Thoracic aorta (tissue), 2 donors: ENCODE results near the gene HABP2. TPM values are rescaled to one million over a fixed set of nuclear protein-coding genes. Genes with fewer than 3 reads are reported as not detected.

ENCODE experiments used
- ATAC-seq: fragments of 150-250 bp; one replicate; pipeline ENCODE4 v1.8.0; 2017; ENCODE audit warnings: low read depth; ENCODE audit not compliant: insufficient number of reproducible peaks, low FRiP score
- DNase-seq: peaks from one replicate; pipeline ENCODE4 v3.0.0-alpha.2; 2020; ENCODE audit warnings: low spot score
- H3K27ac ChIP-seq, 2 donors: fragments of 200-600 bp; sonication (generic); 1 replicate in 1 of 2; 2 replicates in 1 of 2; pipeline ENCODE4 v1.5.1; 2016; ENCODE audit warnings: mild to moderate bottlenecking in 2 of 2, moderate library complexity in 2 of 2
- H3K27me3 ChIP-seq: fragments of 200-600 bp; sonication (generic); replicated peaks from 2 replicates; pipeline ENCODE4 v1.6.0; 2016; ENCODE audit warnings: mild to moderate bottlenecking; ENCODE audit not compliant: insufficient read depth
- H3K36me3 ChIP-seq: fragments of 200-600 bp; sonication (generic); one replicate; pipeline ENCODE4 v1.5.1; 2016
- H3K4me1 ChIP-seq, 2 donors: fragments of 200-600 bp; sonication (generic); 1 replicate in 1 of 2; 2 replicates in 1 of 2; pipeline versions ENCODE4 v1.5.1 to v1.6.0; 2016; ENCODE audit warnings: low read depth in 2 of 2, mild to moderate bottlenecking in 1 of 2; ENCODE audit not compliant: control insufficient read depth in 1 of 2
- H3K4me3 ChIP-seq: fragments of 200-600 bp; sonication (generic); 2 replicates; pipeline ENCODE4 v1.5.1; 2016; ENCODE audit warnings: mild to moderate bottlenecking
- H3K9me3 ChIP-seq: fragments of 200-600 bp; sonication (generic); 2 replicates; pipeline ENCODE4 v1.5.1; 2016
- CTCF ChIP-seq: fragments of 200-600 bp; sonication (generic); IDR thresholded peaks from one replicate; pipeline ENCODE4 v1.5.1; 2019; ENCODE audit warnings: antibody characterized with exemption
- total RNA-seq, 2 donors: library from RNA; depleted of rRNA; stranded (reverse); fragments of >200 nt; gene quantifications; one replicate each; pipeline versions ENCODE4 v1.1.0 to v1.2.3, GENCODE V29; 2016

The HABP2 gene
- total RNA-seq, 2 donors from 2014 or later: not detected

GRCh38 chr10:113544392-113544791 is 8.5 kb upstream of the HABP2 start:
- Histone ChIP-seq H3K27me3 (no peaks in the 10 kb centered on the region), H3K4me3 (no peak overlapping the region), H3K9me3 (no peaks in the 10 kb centered on the region), H3K36me3 (no peaks in the 10 kb centered on the region), H3K27ac (no peak overlapping the region), H3K4me1 (no peaks in the 10 kb centered on the region)
- DNase-seq (no peak), ATAC-seq (no peak)
- TF ChIP-seq CTCF: no peak

GRCh38 chr10:113547426-113547825 is 5.4 kb upstream of the HABP2 start:
- Histone ChIP-seq H3K9me3 (no peaks in the 10 kb centered on the region), H3K27me3 (no peaks in the 10 kb centered on the region), H3K36me3 (no peaks in the 10 kb centered on the region), H3K4me1 (no peaks in the 10 kb centered on the region), H3K4me3 (no peak overlapping the region), H3K27ac (no peak overlapping the region)
- TF ChIP-seq CTCF: no peak
- ATAC-seq (no peak), DNase-seq (no peak)

GRCh38 chr10:113549856-113550255 is 3.0 kb upstream of the HABP2 start:
- H3K27me3 ChIP-seq: no peaks in the 10 kb centered on the region
- TF ChIP-seq CTCF: no peak
- ATAC-seq (no peak), DNase-seq (no peak)
- H3K27ac ChIP-seq: no peak overlapping the region
- no peaks in the 10 kb centered on the region for H3K4me1 ChIP-seq
- H3K36me3 ChIP-seq: no peaks in the 10 kb centered on the region
- no peaks in the 10 kb centered on the region for H3K9me3 ChIP-seq
- no peak overlapping the region for H3K4me3 ChIP-seq

GRCh38 chr10:113550365-113550764 is 2.5 kb upstream of the HABP2 start:
- no peak overlapping the region for H3K27ac ChIP-seq
- ATAC-seq (no peak), DNase-seq (no peak)
- no peaks in the 10 kb centered on the region for H3K36me3 ChIP-seq
- TF ChIP-seq CTCF: no peak
- H3K4me3 ChIP-seq: no peak overlapping the region
- H3K27me3 ChIP-seq: no peaks in the 10 kb centered on the region
- H3K4me1 ChIP-seq: no peaks in the 10 kb centered on the region
- H3K9me3 ChIP-seq: no peaks in the 10 kb centered on the region

- no peaks in the 10 kb centered on the region for H3K27me3 ChIP-seq
- no peaks in the 10 kb centered on the region for H3K9me3 ChIP-seq
- DNase-seq (no peak), ATAC-seq (no peak)
- H3K27ac ChIP-seq: no peak overlapping the region
- no peaks in the 10 kb centered on the region for H3K36me3 ChIP-seq
- peaks cover 0 to 3% of the 10 kb centered on the region in 2 donors for H3K4me1 ChIP-seq
- no peak overlapping the region for H3K4me3 ChIP-seq
- TF ChIP-seq CTCF: no peak
Observed at GRCh38 chr10:113552014-113552413, 839 bp upstream of the HABP2 start.
